Measurements from ENCODE around the gene MAF. TPM values are rescaled to one million over a fixed set of nuclear protein-coding genes. Genes with fewer than 3 reads are reported as not detected.

Gene MAF
- total and polyA plus RNA-seq, 12 donors = 7.2 to 114 (median 57.0) TPM

- TF ChIP-seq POLR2A (IDR thresholded peaks at IDR 0.05) = no peak
- no peak for TF ChIP-seq CTCF (IDR thresholded peaks at IDR 0.05)
- no peak overlapping the region for H3K4me3 ChIP-seq
- no peaks in the 10 kb centered on the region for H3K36me3 ChIP-seq (replicated peaks in 1 of 2)
- H3K27me3 ChIP-seq = no peaks in the 10 kb centered on the region
- no peak overlapping the region for H3K27ac ChIP-seq
- DNase-seq = no peak
- H3K9me3 ChIP-seq (replicated peaks in 1 of 3) = no peaks in the 10 kb centered on the region
- no peaks in the 10 kb centered on the region for H3K4me1 ChIP-seq (replicated peaks in 1 of 2)
- intact Hi-C loops (cut with DNase I) = no loop called here
- WGBS, 4 donors = 75 to 88% (median 77%) methylated on average over 10 of the region's 10 CpGs
Measured at GRCh38 chr16:79573884-79574283, 26.7 kb downstream of the MAF start.

GRCh38 chr16:79573071-79573470 is 27.5 kb downstream of the MAF start:
- TF ChIP-seq CTCF (IDR thresholded peaks at IDR 0.05) = no peak
- intact Hi-C loops (cut with DNase I) = no loop called here
- DNase-seq = no peak
- Histone ChIP-seq H3K4me3 (no peak overlapping the region), H3K4me1 (replicated peaks in 1 of 2) (no peaks in the 10 kb centered on the region), H3K9me3 (replicated peaks in 1 of 3) (no peaks in the 10 kb centered on the region), H3K27ac (no peak overlapping the region), H3K36me3 (replicated peaks in 1 of 2) (no peaks in the 10 kb centered on the region), H3K27me3 (no peaks in the 10 kb centered on the region)
- WGBS, 4 donors = 47 to 75% (median 60%) methylated on average over 2 of the region's 2 CpGs

GRCh38 chr16:79571903-79572535 is 28.5 kb downstream of the MAF start:
- peak overlapping the region in 1 of 5 donors; percentile 61 for H3K27ac ChIP-seq
- no peaks in the 10 kb centered on the region for H3K9me3 ChIP-seq (replicated peaks in 1 of 3)
- no peaks in the 10 kb centered on the region for H3K36me3 ChIP-seq (replicated peaks in 1 of 2)
- no peaks in the 10 kb centered on the region for H3K4me1 ChIP-seq (replicated peaks in 1 of 2)
- intact Hi-C loops (cut with DNase I) = no loop called here
- no peak for DNase-seq
- WGBS, 4 donors = 57 to 67% (median 64%) methylated on average over 9 of the region's 9 CpGs
- H3K27me3 ChIP-seq = no peaks in the 10 kb centered on the region
- TF ChIP-seq CTCF (IDR thresholded peaks at IDR 0.05) = no peak
- no peak for TF ChIP-seq POLR2A (IDR thresholded peaks at IDR 0.05)
- H3K4me3 ChIP-seq = no peak overlapping the region

GRCh38 chr16:79571065-79571902 is 29.3 kb downstream of the MAF start:
- no peaks in the 10 kb centered on the region for H3K27me3 ChIP-seq
- H3K36me3 ChIP-seq (replicated peaks in 1 of 2) = no peaks in the 10 kb centered on the region
- peak overlapping the region in 1 of 4 donors; percentile 44 for H3K4me3 ChIP-seq
- no peak for TF ChIP-seq POLR2A (IDR thresholded peaks at IDR 0.05)
- no peak for TF ChIP-seq CTCF (IDR thresholded peaks at IDR 0.05)
- WGBS, 4 donors = 33 to 36% (median 36%) methylated on average over 8 of the region's 8 CpGs
- peak overlapping the region in 1 of 5 donors; percentile 61 for H3K27ac ChIP-seq
- H3K9me3 ChIP-seq (replicated peaks in 1 of 3) = no peaks in the 10 kb centered on the region
- intact Hi-C loops (cut with DNase I) = no loop called here
- H3K4me1 ChIP-seq (replicated peaks in 1 of 2) = no peaks in the 10 kb centered on the region
- peak in 3 of 7 donors; percentile 26 to 29 (median 26) for DNase-seq
